ENCODE measurements around the gene IFIT2. TPM values are rescaled to one million over a fixed set of nuclear protein-coding genes. Genes with fewer than 3 reads are reported as not detected.
"Not testable (repeated sequence)": the region's sequence is repeated elsewhere in the genome, so short reads cannot be mapped to it uniquely, and the experiment has no call there.

The IFIT2 gene
- total RNA-seq, 4 donors from 2014 or later, result 0.67 to 2.2 (median 1.9) TPM

- TF ChIP-seq CTCF (IDR thresholded peaks at IDR 0.05) (no peak), POLR2A (IDR thresholded peaks at IDR 0.05) (no peak)
- intact Hi-C loops (cut with DNase I; ENCODE audit: low total_unique reads), result no loop called here
- H3K4me3 ChIP-seq (ENCODE audit: low read depth, poor library complexity, severe bottlenecking), result no peak overlapping the region
- WGBS, 2 donors, result 88 to 91% methylated on average over 2 of the region's 2 CpGs
- DNase-seq (ENCODE audit: low spot score in 2 of 2), result no peak
These were observed 27.3 kb downstream of the IFIT2 start for GRCh38 chr10:89329151-89329550.

GRCh38 chr10:89330014-89330413, 28.2 kb downstream of the IFIT2 start:
- H3K4me3 ChIP-seq (ENCODE audit: low read depth, poor library complexity, severe bottlenecking); intact Hi-C loops (cut with DNase I; ENCODE audit: low total_unique reads); DNase-seq (ENCODE audit: low spot score in 2 of 2): not testable (repeated sequence)
- 74% methylated on average over 3 of the region's 3 CpGs for WGBS, 2 donors

DNA sequence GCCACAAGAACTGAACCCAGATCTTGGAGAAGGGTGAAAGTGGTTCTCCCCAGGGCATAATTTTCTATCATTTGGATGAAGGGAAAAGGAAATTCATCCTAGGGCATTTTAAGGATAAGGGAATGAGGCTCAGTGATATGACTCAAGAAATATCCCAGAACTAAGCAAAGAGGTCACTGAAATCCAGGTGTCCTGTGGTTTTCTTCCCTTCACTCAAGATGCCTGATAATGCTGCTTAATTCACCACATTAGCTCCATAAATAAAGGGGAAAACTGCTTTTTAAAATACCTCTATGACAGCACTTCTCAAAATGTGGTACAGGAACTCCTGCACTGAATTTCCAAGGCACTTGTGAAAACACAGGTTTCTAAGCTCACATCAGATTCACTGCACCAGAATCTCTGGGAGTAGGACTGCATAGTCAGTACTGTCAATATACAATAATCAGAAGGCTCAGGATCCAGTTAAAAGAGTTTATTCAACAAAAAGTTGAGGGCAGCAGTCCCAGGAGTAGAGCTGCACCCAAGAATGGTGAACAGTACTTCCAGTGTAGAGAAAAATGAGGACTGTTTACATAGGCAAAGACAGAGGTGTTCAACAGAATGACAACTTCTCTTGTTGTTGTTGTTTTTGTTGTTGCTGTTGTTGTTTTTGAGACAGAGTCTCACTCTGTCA, 28.8 kb downstream of the IFIT2 start:
- intact Hi-C loops (cut with DNase I; ENCODE audit: low total_unique reads), result no loop called here
- no peak overlapping the region for H3K4me3 ChIP-seq (ENCODE audit: low read depth, poor library complexity, severe bottlenecking)
- no peak for DNase-seq (ENCODE audit: low spot score in 2 of 2)
- TF ChIP-seq CTCF (IDR thresholded peaks at IDR 0.05), result no peak
- TF ChIP-seq POLR2A (IDR thresholded peaks at IDR 0.05), result no peak

- 79 to 81% methylated on average over 14 of the region's 14 CpGs for WGBS, 2 donors
- H3K4me3 ChIP-seq (ENCODE audit: low read depth, poor library complexity, severe bottlenecking); intact Hi-C loops (cut with DNase I; ENCODE audit: low total_unique reads); DNase-seq (ENCODE audit: low spot score in 2 of 2): not testable (repeated sequence)
These were observed 29.8 kb downstream of the IFIT2 start for GRCh38 chr10:89331487-89332122.

DNA sequence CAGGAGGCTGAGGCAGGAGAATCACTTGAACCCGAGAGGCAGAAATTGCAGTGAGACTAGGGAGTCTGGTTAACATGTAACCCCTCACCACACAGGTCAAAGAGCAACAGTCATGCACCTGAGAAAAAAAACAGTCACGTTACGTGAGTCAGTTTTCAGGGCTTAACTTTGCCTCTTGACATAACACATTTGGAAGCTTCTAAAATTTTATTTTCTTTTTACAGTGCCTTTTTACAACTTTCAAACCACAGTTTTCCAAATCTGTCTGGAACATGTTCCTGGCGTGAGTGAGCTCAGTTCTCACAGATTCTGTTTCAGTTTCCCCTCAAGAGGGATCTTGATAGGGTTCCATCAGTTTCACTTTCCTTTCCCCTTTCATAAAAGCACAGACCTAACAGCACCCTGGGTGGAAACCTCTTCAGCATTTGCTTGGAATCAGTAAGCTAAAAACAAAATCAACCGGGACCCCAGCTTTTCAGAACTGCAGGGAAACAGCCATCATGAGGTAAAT, 30.3 kb downstream of the IFIT2 start:
- no peak overlapping the region for H3K4me3 ChIP-seq (ENCODE audit: low read depth, poor library complexity, severe bottlenecking)
- intact Hi-C loops (cut with DNase I; ENCODE audit: low total_unique reads), result no loop called here
- DNase-seq (ENCODE audit: low spot score in 2 of 2), result no peak
- no peak for TF ChIP-seq POLR2A (IDR thresholded peaks at IDR 0.05)
- no peak for TF ChIP-seq CTCF (IDR thresholded peaks at IDR 0.05)
- 4 to 5% methylated on average over 5 of the region's 5 CpGs for WGBS, 2 donors

GRCh38 chr10:89335226-89335625, 33.4 kb downstream of the IFIT2 start:
- DNase-seq (ENCODE audit: low spot score in 2 of 2), result no peak
- 84 to 96% methylated on average over 3 of the region's 3 CpGs for WGBS, 2 donors
- intact Hi-C loops (cut with DNase I; ENCODE audit: low total_unique reads), result no loop called here
- H3K4me3 ChIP-seq (ENCODE audit: low read depth, poor library complexity, severe bottlenecking), result no peak overlapping the region
- TF ChIP-seq CTCF (IDR thresholded peaks at IDR 0.05) (no peak), POLR2A (IDR thresholded peaks at IDR 0.05) (no peak)

DNA sequence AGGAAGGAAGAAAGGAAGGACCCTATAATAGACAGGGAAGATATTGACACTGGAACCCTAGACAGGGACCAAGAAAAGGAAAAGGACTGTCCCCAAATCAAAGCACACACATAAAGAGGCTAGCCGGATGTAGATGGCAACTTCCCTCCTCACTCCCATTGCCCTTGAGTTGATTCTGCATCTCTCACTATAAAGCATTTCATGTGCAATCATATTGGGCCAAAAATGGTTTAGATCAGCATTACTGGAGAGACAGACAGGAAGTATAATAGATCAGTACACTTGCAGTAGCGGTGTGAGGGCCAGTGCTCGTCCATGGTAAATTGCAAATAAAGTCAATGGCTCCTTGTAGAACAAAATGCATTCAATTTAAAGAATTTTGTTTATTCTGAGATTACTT, 34.4 kb downstream of the IFIT2 start:
- intact Hi-C loops (cut with DNase I; ENCODE audit: low total_unique reads), result no loop called here
- TF ChIP-seq CTCF (IDR thresholded peaks at IDR 0.05), result no peak
- 81 to 85% methylated on average over 3 of the region's 3 CpGs for whole genome bisulfite sequencing, 2 donors
- no peak for DNase-seq (ENCODE audit: low spot score in 2 of 2)
- H3K4me3 ChIP-seq (ENCODE audit: low read depth, poor library complexity, severe bottlenecking), result no peak overlapping the region
